RWPE1 (cell line): ENCODE results near the gene DPH3.

ENCODE experiments used
- CTCF ChIA-PET: fragments of 350-600 bp; sonication (Branson Sonifier 250); formaldehyde crosslinking; extraction: SDS; loops from one replicate; lab custom pipeline; 2021; lab: Yijun Ruan, JAX
- POLR2A ChIA-PET: fragments of 400-600 bp; formaldehyde crosslinking; extraction: SDS; loops from one replicate; lab custom pipeline; 2020; ENCODE audit warnings: antibody characterized with exemption; ENCODE audit not compliant: low non-redundant PET; lab: Yijun Ruan, JAX
- DNase-seq: peaks from one replicate; pipeline ENCODE4 v3.0.0; 2012; ENCODE audit warnings: low spot score
- H3K27ac ChIP-seq: fragments of 450-650 bp; 2 replicates; pipeline ENCODE4 v1.5.1; 2017
- CTCF ChIP-seq: fragments of 450-650 bp; conservative IDR thresholded peaks from 2 replicates; pipeline ENCODE4 v1.5.1; 2017; ENCODE audit warnings: low read depth, mild to moderate bottlenecking

Gene DPH3

GRCh38 chr3:16222547-16222946 lies 42.2 kb downstream of the DPH3 start:
- no peak for DNase-seq
- no peak for TF ChIP-seq CTCF
- CTCF ChIA-PET, result no interaction called here
- no peak overlapping the region for H3K27ac ChIP-seq
- POLR2A ChIA-PET, result no interaction called here

GRCh38 chr3:16221990-16222389 lies 42.8 kb downstream of the DPH3 start:
- TF ChIP-seq CTCF, result no peak
- ChIA-PET CTCF (no interaction called here), POLR2A (no interaction called here)
- DNase-seq, result no peak
- no peak overlapping the region for H3K27ac ChIP-seq

- ChIA-PET POLR2A (no interaction called here), CTCF (no interaction called here)
- no peak for TF ChIP-seq CTCF
- H3K27ac ChIP-seq, result no peak overlapping the region
- no peak for DNase-seq
Observed at GRCh38 chr3:16219777-16220176, 45.0 kb downstream of the DPH3 start.

GRCh38 chr3:16216373-16216935 lies 48.3 kb downstream of the DPH3 start:
- CTCF ChIA-PET, result no interaction called here
- no peak for TF ChIP-seq CTCF
- POLR2A ChIA-PET, result no interaction called here
- no peak overlapping the region for H3K27ac ChIP-seq
- DNase-seq, result no peak

GRCh38 chr3:16214366-16214765 lies 50.4 kb downstream of the DPH3 start:
- H3K27ac ChIP-seq, result no peak overlapping the region
- CTCF ChIA-PET, result no interaction called here
- POLR2A ChIA-PET, result no interaction called here
- DNase-seq, result no peak
- no peak for TF ChIP-seq CTCF

GRCh38 chr3:16211176-16211904 lies 53.4 kb downstream of the DPH3 start:
- CTCF ChIA-PET, result interaction anchor here (0.6 kb wide), 1 partner anchor 78 kb away, joined by 3 read pairs; no protein-coding TSS in a partner anchor
- no peak overlapping the region for H3K27ac ChIP-seq
- no peak for DNase-seq
- POLR2A ChIA-PET, result no interaction called here
- no peak for TF ChIP-seq CTCF
